Endothelial cell of umbilical vein (primary cell): ENCODE data around the gene PHACTR2. TPM values are rescaled to one million over a fixed set of nuclear protein-coding genes. Genes with fewer than 3 reads are reported as not detected.

ENCODE experiments used
- BruUV-seq: library from RNA; stranded (reverse); fragments of 400-500 nt; replicated peaks from 2 replicates; lab custom pipeline; 2021; lab: Mats Ljungman, UMichigan
- CTCF ChIA-PET: fragments of 300-600, 350-600 bp; sonication (Branson Sonifier 250); formaldehyde crosslinking; loops from one replicate; lab custom pipeline; 2021; ENCODE audit warnings: antibody characterized with exemption, inconsistent platforms; lab: Charles Lee
- POLR2A ChIA-PET: fragments of 300-600, 350-600 bp; sonication (Branson Sonifier 250); formaldehyde crosslinking; loops from one replicate; lab custom pipeline; 2021; ENCODE audit warnings: antibody characterized with exemption, inconsistent platforms; lab: Charles Lee
- DNase-seq: peaks from one replicate; pipeline ENCODE4 v3.0.0-alpha.2; 2011; ENCODE audit warnings: low read depth, low spot score
- FAIRE-seq: peaks from 2 replicates; lab custom pipeline; 2011; peaks lifted over from hg19 to GRCh38; lab: Jason Lieb, UNC
- H2AFZ ChIP-seq: 2 replicates; pipeline ENCODE4 v1.6.0; 2012; ENCODE audit warnings: low read depth, low read length, control low read depth, inconsistent platforms
- H3K27ac ChIP-seq: 2 replicates; pipeline ENCODE4 v1.5.1; 2011; ENCODE audit warnings: low read depth, mild to moderate bottlenecking, control low read depth, low read length, moderate library complexity; ENCODE audit not compliant: insufficient read depth
- H3K27me3 ChIP-seq, 2 experiments: 2 replicates each; pipeline versions ENCODE4 v1.6.0 to v1.6.1; 2011; ENCODE audit warnings: low read length in 2 of 2, mixed read lengths in 1 of 2; ENCODE audit not compliant: control insufficient read depth in 2 of 2, insufficient read depth in 2 of 2
- H3K36me3 ChIP-seq, 2 experiments: 2 replicates in 1 of 2; 3 replicates in 1 of 2; pipeline ENCODE4 v1.5.1; 2011; ENCODE audit warnings: low read length in 2 of 2, mild to moderate bottlenecking in 1 of 2, moderate library complexity in 1 of 2; ENCODE audit not compliant: control insufficient read depth in 2 of 2, insufficient read depth in 2 of 2; ENCODE audit errors: extremely low read depth in 1 of 2
- H3K4me1 ChIP-seq: 3 replicates; pipeline ENCODE4 v1.5.1; 2011; ENCODE audit warnings: mild to moderate bottlenecking, low read length; ENCODE audit not compliant: control insufficient read depth, insufficient read depth; ENCODE audit errors: extremely low read depth
- H3K4me2 ChIP-seq: 2 replicates; pipeline ENCODE4 v1.6.1; 2011; ENCODE audit warnings: low read length, control low read depth, mixed read lengths; ENCODE audit not compliant: insufficient read depth
- H3K4me3 ChIP-seq, 3 experiments: fragments of 200-600 bp in 1 of 3; sonication (generic), shearing (Covaris generic) in 1 of 3; replicated peaks in 1 of 3; 2 replicates each; pipeline ENCODE4 v1.5.1; 2011 to 2016; ENCODE audit warnings: control low read depth in 3 of 3, low read length in 3 of 3, mild to moderate bottlenecking in 2 of 3, inconsistent platforms in 1 of 3, low read depth in 1 of 3, moderate library complexity in 1 of 3; ENCODE audit not compliant: insufficient read depth in 1 of 3
- H3K79me2 ChIP-seq: 2 replicates; pipeline ENCODE4 v1.6.0; 2012; ENCODE audit warnings: low read length, inconsistent platforms; ENCODE audit not compliant: control insufficient read depth, insufficient read depth
- H3K9ac ChIP-seq: replicated peaks from 2 replicates; pipeline ENCODE3; 2011; ENCODE audit warnings: low read length, control low read depth; ENCODE audit not compliant: insufficient read depth; ENCODE audit errors: extremely low read depth
- H3K9me1 ChIP-seq: replicated peaks from 3 replicates; pipeline ENCODE4 v1.6.0; 2011; ENCODE audit warnings: mild to moderate bottlenecking, low read length; ENCODE audit not compliant: control insufficient read depth, insufficient read depth; ENCODE audit errors: extremely low read depth
- H3K9me3 ChIP-seq: replicated peaks from 2 replicates; pipeline ENCODE4 v1.5.1; 2012; ENCODE audit warnings: low read length, inconsistent platforms; ENCODE audit not compliant: control insufficient read depth, insufficient read depth
- H4K20me1 ChIP-seq: replicated peaks from 2 replicates; pipeline ENCODE3; 2011; ENCODE audit warnings: mild to moderate bottlenecking, low read length; ENCODE audit not compliant: control insufficient read depth, insufficient read depth; ENCODE audit errors: extremely low read depth
- CTCF ChIP-seq, 2 donors: IDR thresholded peaks; 1 replicate in 1 of 2; 2 replicates in 1 of 2; pipeline ENCODE4 v1.5.1; 2011; ENCODE audit warnings: low read length in 2 of 2, mild to moderate bottlenecking in 2 of 2, moderate library complexity in 2 of 2, control low read depth in 1 of 2, inconsistent platforms in 1 of 2, low read depth in 1 of 2; ENCODE audit not compliant: insufficient read depth in 1 of 2; ENCODE audit errors: extremely low read depth in 1 of 2
- EZH2 ChIP-seq: IDR thresholded peaks from 2 replicates; pipeline ENCODE4 v1.6.1; 2012; ENCODE audit warnings: borderline replicate concordance, low read depth, mild to moderate bottlenecking, moderate library complexity, low read length, inconsistent platforms; ENCODE audit not compliant: severe bottlenecking
- FOS ChIP-seq: IDR thresholded peaks from 2 replicates; pipeline ENCODE4 v1.6.1; 2011; ENCODE audit warnings: mild to moderate bottlenecking, low read length, moderate library complexity, borderline replicate concordance; ENCODE audit not compliant: insufficient read depth
- GATA2 ChIP-seq: IDR thresholded peaks from 2 replicates; pipeline ENCODE4 v1.7.0; 2011; ENCODE audit warnings: low read depth, mild to moderate bottlenecking, moderate library complexity, mixed read lengths, low read length; ENCODE audit not compliant: insufficient read length, insufficient read depth
- JUN ChIP-seq: IDR thresholded peaks from 2 replicates; pipeline ENCODE4 v1.6.1; 2011; ENCODE audit warnings: borderline replicate concordance, low read depth; ENCODE audit not compliant: insufficient read length, insufficient read depth
- MYC ChIP-seq: IDR thresholded peaks from one replicate; pipeline ENCODE4 v1.6.1; 2011; ENCODE audit warnings: mild to moderate bottlenecking, low read depth, low read length
- POLR2A ChIP-seq: IDR thresholded peaks from 2 replicates; pipeline ENCODE4 v1.6.1; 2012; ENCODE audit warnings: low read depth, mild to moderate bottlenecking, control low read depth, low read length
- POLR2AphosphoS5 ChIP-seq: IDR thresholded peaks from 2 replicates; pipeline ENCODE4 v1.6.1; 2012; ENCODE audit warnings: low read depth, mild to moderate bottlenecking, control low read depth, low read length, moderate library complexity; ENCODE audit not compliant: insufficient read depth
- dilution Hi-C: fragments of 300-500 bp; cut with MboI; formaldehyde crosslinking; loops from one replicate; pipeline ENCODE4 v1.15.0; 2019; ENCODE audit warnings: low sequenced_read_pairs; ENCODE audit not compliant: extremely low pct_ligation_motif_present
- intact Hi-C: fragments of 100-400 bp; cut with micrococcal nuclease; formaldehyde crosslinking; loops from one replicate; pipeline ENCODE4 v1.10.0; 2022
- polyA plus RNA-seq, 4 experiments: library from polyadenylated mRNA; depleted of rRNA in 3 of 4; stranded (reverse) in 3 of 4; unstranded in 1 of 4; fragments of >200 nt; gene quantifications; 2 replicates each; pipeline versions ENCODE4 v1.2.1 to v1.2.3, GENCODE V29; 2011 to 2012; ENCODE audit warnings: missing spikeins in 1 of 4
- total RNA-seq: library from RNA; stranded (reverse); gene quantifications from 2 replicates; pipeline ENCODE4 v1.2.3, GENCODE V29; 2021
- TF ChIP-seq, protein P1 (sequence below): IDR thresholded peaks from 2 replicates; pipeline ENCODE4 v1.6.1; 2011; ENCODE audit not compliant: insufficient read depth, insufficient read length

Gene PHACTR2
- total and polyA plus RNA-seq, 2 donors (not counting 3 experiments of a cell fraction or from before 2014, with no cell fraction given): 16.3 to 178 TPM

- TF ChIP-seq GATA2 (no peak), FOS (no peak), POLR2A (no peak), EZH2 (no peak), POLR2AphosphoS5 (no peak), CTCF (IDR thresholded peaks at IDR 0.05; ENCODE audit: extremely low read depth in 1 of 2, insufficient read depth in 1 of 2, low read depth in 1 of 2, low read length in 2 of 2) (no peak), JUN (no peak), MYC (no peak)
- TF ChIP-seq, protein P1, sequence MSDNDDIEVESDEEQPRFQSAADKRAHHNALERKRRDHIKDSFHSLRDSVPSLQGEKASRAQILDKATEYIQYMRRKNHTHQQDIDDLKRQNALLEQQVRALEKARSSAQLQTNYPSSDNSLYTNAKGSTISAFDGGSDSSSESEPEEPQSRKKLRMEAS: no peak
- Histone ChIP-seq H3K9me1 (no peaks in the 10 kb centered on the region), H2AFZ (no peak overlapping the region), H3K36me3 (no peaks in the 10 kb centered on the region), H3K27ac (no peak overlapping the region), H3K4me1 (no peaks in the 10 kb centered on the region), H3K79me2 (peaks cover 78% of the 10 kb centered on the region), H3K4me2 (no peak overlapping the region), H4K20me1 (peaks cover 3% of the 10 kb centered on the region), H3K4me3 (no peak overlapping the region), H3K9me3 (no peaks in the 10 kb centered on the region), H3K9ac (no peak overlapping the region), H3K27me3 (no peaks in the 10 kb centered on the region)
- intact Hi-C loops (no loop called here), dilution Hi-C loops (no loop called here)
- DNase-seq (no peak), FAIRE-seq (no peak)
- POLR2A ChIA-PET: no interaction called here
- CTCF ChIA-PET: interaction anchor here (1.0 to 1.4 kb wide), 2 partner anchors 9 to 72 kb away, joined by 3 read pairs; no protein-coding TSS in a partner anchor
- no TSS peak for BruUV-seq
Observed at GRCh38 chr6:143707697-143708096, 29.9 kb downstream of the PHACTR2 start.
